Measurements from ENCODE around the gene PAPPA2. TPM values are rescaled to one million over a fixed set of nuclear protein-coding genes. Genes with fewer than 3 reads are reported as not detected.

Gene PAPPA2
- polyA plus RNA-seq, 3 donors from 2014 or later = not detected

DNA sequence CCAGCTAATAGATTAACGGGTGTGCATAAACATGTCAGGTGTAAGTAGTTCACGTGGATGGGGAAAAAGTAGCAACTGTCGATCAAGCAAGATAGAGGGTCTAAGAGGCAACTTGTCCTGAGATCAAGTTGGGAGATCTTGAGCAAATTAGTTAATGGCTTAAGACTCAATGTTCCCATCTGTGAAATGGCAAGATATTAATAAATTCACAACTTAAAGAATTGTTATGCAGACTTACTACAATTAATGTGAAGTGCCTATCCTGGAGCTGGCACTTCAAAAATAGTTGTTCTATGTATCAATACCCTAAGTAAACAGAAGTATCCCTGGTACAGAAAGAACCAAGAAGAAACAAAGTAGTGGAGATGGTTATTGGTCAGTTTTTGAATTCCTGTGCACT is 389.1 kb downstream of the PAPPA2 start:
- H3K27me3 Mint-ChIP-seq (ENCODE audit: low read depth in 3 of 3) = no peaks in the 10 kb centered on the region
- H3K27ac Mint-ChIP-seq = no peak overlapping the region
- DNase-seq = no peak
- H3K4me1 Mint-ChIP-seq = no peaks in the 10 kb centered on the region
- no peak overlapping the region for H3K4me3 Mint-ChIP-seq
- peaks cover 0 to 6% (median 0%) of the 10 kb centered on the region in 6 donors for H3K9me3 Mint-ChIP-seq
- no peaks in the 10 kb centered on the region for H3K36me3 Mint-ChIP-seq

DNA sequence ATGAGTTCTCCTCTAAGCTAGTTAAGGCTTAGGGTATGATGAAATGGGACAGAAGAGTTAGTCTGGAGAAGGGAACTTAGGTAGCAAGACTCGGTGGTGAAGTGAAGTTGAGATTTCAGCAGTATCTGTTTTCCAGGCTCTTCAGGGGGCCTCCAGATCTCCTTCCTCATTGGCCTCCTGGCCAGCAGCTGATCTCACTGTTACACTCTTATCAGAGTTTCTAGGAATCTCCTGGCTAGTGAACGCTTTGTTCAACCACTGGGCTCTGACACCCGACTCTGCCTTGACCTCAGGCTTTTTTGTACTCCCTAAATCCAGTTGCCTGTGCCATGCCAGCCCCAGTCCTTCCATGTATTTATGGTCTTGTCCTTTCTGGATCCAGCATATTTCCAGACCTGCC is 390.5 kb downstream of the PAPPA2 start:
- DNase-seq = no peak
- H3K4me3 Mint-ChIP-seq = no peak overlapping the region
- no peaks in the 10 kb centered on the region for H3K36me3 Mint-ChIP-seq
- peaks cover 0 to 6% (median 0%) of the 10 kb centered on the region in 6 donors for H3K9me3 Mint-ChIP-seq
- no peaks in the 10 kb centered on the region for H3K4me1 Mint-ChIP-seq
- no peaks in the 10 kb centered on the region for H3K27me3 Mint-ChIP-seq (ENCODE audit: low read depth in 3 of 3)
- H3K27ac Mint-ChIP-seq = no peak overlapping the region

DNA sequence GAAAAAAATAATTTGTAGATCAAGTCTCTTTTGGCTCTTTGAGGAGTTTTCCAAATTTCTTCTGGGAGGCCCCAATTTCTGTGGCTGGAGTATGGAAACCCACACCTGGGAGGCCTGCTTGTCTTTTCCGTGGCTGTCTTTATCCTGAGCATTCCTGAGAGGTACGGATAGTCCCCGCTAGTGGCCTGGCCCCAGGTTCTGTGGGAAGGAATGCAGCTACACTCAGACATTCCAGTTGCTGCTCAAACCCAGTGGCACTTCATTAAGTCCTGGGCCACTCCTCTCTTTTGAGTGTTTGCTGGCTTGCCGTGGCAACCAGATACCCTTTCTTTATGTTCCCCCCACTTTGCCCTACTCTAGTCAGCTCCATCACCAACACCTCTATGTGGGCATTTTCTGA is 391.1 kb downstream of the PAPPA2 start:
- H3K27me3 Mint-ChIP-seq (ENCODE audit: low read depth in 3 of 3) = no peaks in the 10 kb centered on the region
- peaks cover 0 to 5% (median 0%) of the 10 kb centered on the region in 6 donors for H3K9me3 Mint-ChIP-seq
- no peak overlapping the region for H3K4me3 Mint-ChIP-seq
- H3K4me1 Mint-ChIP-seq = no peaks in the 10 kb centered on the region
- H3K36me3 Mint-ChIP-seq = no peaks in the 10 kb centered on the region
- no peak overlapping the region for H3K27ac Mint-ChIP-seq
- DNase-seq = no peak

DNA sequence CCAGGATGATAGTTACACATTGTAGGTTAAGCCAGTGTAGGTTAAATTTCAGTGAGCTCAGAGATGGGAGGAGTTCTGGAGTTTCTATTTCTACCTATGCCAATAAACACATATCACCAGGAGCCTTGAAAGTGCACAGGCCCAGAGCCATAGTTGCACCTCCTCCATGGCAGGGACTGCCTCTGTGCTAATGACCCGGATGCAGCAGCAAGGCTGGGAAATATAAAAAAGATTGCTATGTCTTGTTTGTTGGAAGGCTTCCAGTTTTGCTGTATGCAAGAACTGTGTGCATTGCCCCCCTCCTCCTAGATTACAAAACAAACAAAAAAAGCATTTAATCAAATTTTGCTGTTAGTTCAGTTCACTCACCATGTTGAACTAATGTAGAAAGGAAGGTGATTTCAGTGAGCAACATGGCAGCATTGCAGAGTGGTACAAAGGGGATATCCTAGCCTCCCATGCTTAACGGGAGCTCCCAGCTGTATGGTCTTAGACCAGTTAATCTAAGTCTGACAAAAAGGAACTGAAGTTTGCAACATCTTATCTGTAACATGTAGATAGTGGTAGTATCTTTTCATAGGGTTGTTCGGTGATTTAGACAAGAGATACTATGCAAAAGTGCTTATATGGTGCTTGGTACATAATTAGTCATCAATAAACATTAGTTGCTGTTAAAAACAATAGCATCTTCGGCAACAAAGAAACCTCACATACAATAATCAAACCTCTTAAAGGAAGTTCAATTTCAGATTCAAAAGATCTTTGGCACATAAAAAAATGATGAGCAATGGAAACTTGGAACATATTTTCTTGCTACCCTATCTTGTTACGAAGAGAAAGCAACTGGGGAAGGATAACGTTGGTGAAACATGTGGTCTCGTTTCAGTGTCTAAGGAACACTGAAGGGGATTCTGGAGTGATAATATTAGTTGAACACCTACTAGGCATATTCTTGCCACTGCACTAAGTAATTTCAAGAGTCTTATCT is 392.1 kb downstream of the PAPPA2 start:
- Mint-ChIP-seq H3K9me3 (peaks cover 0 to 2% (median 0%) of the 10 kb centered on the region in 6 donors), H3K4me1 (no peaks in the 10 kb centered on the region), H3K27ac (no peak overlapping the region), H3K4me3 (no peak overlapping the region), H3K36me3 (no peaks in the 10 kb centered on the region), H3K27me3 (ENCODE audit: low read depth in 3 of 3) (no peaks in the 10 kb centered on the region)
- no peak for DNase-seq

DNA sequence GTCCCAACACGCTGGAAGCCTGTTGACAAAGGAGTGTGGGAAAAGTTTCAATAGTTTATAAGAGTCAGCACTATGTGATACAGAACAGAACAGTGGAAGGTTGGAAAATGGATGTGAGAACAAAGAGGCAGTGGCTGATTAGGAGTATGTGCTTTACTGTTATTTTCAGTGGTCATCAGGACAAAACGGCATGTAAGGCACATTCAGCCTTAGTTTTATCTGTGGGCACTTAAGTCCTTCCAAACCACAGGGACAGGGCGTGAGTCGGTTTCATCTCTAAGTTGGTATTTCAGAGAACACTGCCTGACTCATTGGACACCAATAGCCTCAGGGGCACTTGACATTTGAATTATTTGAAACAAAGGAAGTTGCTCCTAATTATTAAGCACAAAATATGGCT is 394.7 kb downstream of the PAPPA2 start:
- no peak overlapping the region for H3K27ac Mint-ChIP-seq
- H3K27me3 Mint-ChIP-seq (ENCODE audit: low read depth in 3 of 3) = peaks cover 0 to 1% (median 0%) of the 10 kb centered on the region in 3 donors
- no peaks in the 10 kb centered on the region for H3K36me3 Mint-ChIP-seq
- peaks cover 0 to 3% (median 0%) of the 10 kb centered on the region in 6 donors for H3K9me3 Mint-ChIP-seq
- no peaks in the 10 kb centered on the region for H3K4me1 Mint-ChIP-seq
- DNase-seq = no peak
- H3K4me3 Mint-ChIP-seq = no peak overlapping the region

DNA sequence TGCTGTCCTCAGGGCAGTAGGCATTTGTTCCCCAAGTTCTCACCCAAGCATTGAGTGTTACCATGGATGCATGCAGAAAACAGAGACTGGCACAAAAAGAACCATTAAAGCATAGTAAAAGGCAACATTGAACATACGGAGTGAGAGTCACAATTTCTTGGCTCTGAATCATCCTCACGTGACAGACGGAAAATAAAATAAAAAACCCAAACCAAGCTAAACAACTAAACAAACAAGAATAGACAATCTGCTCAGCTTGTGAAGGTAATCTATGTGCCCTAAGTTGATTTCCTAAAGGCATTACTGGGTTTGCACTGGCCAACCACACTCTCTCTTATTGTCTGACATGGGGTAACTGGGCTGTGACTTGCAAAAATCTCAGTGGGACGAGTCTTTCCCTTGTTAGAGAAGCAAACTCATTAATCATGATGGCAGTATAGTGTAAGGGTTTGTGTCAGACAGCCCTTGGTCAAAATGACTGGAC is 395.5 kb downstream of the PAPPA2 start:
- H3K27me3 Mint-ChIP-seq (ENCODE audit: low read depth in 3 of 3) = peaks cover 0 to 1% (median 0%) of the 10 kb centered on the region in 3 donors
- no peak for DNase-seq
- no peak overlapping the region for H3K27ac Mint-ChIP-seq
- no peak overlapping the region for H3K4me3 Mint-ChIP-seq
- H3K36me3 Mint-ChIP-seq = no peaks in the 10 kb centered on the region
- no peaks in the 10 kb centered on the region for H3K4me1 Mint-ChIP-seq
- peaks cover 0 to 3% (median 0%) of the 10 kb centered on the region in 6 donors for H3K9me3 Mint-ChIP-seq

DNA sequence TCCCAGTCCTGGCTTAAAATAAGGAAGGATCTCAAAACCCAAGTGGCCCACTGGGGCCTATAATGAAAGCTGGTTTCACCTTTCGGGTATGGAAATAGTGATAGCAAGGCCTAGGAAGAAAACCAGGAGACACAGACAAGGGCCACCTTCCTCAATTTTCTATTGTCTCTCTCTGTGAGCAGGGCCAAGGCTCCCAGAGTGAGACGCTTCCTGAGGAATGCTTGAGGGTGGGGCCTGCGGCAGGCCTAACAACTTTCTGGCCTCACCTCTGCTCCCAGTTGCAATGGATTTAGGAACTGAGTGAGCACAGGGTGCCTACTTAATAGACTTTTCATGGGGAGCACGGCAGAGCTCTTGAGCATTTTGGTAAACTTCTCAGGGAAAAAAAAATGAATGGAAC is 400.6 kb downstream of the PAPPA2 start:
- no peak for DNase-seq
- Mint-ChIP-seq H3K4me1 (no peaks in the 10 kb centered on the region), H3K9me3 (peaks cover 0 to 9% (median 0%) of the 10 kb centered on the region in 6 donors), H3K36me3 (no peaks in the 10 kb centered on the region), H3K4me3 (no peak overlapping the region), H3K27ac (no peak overlapping the region), H3K27me3 (ENCODE audit: low read depth in 3 of 3) (peaks cover 2 to 5% (median 2%) of the 10 kb centered on the region in 3 donors)

DNA sequence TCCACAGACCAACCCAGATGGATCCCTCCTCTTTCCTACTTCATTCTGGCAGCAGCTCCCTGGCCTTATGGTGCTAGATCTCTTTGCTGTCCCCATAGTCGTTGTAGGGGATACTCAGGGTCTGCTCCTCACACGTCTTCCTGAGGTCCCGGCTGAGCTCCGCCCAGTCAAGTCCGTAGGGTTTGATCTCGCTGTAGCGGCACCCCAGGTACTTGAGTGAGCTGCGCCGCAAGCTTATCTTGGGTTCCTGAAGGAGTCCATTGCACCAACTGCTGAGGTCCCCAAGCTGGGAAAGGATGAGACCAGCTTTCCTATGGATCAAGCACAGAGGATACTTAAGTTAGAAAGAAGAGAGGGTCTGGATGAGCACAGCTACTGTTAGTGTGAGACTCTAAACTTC is 401.2 kb downstream of the PAPPA2 start:
- H3K9me3 Mint-ChIP-seq = peaks cover 0 to 9% (median 0%) of the 10 kb centered on the region in 6 donors
- no peak overlapping the region for H3K4me3 Mint-ChIP-seq
- no peak for DNase-seq
- H3K4me1 Mint-ChIP-seq = no peaks in the 10 kb centered on the region
- H3K27me3 Mint-ChIP-seq (ENCODE audit: low read depth in 3 of 3) = peaks cover 2 to 5% (median 2%) of the 10 kb centered on the region in 3 donors
- H3K36me3 Mint-ChIP-seq = no peaks in the 10 kb centered on the region
- no peak overlapping the region for H3K27ac Mint-ChIP-seq

DNA sequence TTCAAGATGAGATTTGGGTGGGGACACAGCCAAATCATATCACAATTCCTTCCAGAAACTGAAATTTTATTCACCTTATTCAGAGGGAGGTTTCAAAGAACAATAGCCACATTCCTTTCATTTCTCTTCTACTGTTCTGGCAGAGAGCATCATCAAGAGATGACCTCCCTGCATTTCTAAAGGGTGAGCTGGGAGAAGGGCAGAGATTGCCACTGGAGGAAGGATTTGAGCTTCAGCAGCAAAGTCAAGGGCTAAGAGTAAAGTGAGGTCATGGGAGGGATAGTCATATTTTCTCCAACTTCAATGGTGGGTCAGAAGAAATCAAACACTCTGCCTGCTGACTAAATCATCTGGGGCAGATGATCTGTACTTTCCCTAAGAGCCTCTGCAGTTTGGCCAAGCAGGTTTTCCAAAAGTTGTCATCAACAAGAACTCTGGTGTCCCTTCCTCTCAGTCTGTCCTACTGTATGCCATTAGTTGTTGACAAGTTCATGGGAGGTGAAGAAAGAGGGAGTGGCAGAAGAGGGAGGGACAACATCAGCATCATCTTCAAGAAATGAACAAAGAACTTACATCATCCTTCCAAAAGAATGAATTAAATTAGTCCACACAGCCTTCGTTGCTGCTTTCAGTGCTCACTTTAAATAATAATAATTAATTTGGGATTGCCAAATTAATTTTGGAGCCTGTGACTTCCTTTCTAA is 403.2 kb downstream of the PAPPA2 start:
- Mint-ChIP-seq H3K27me3 (ENCODE audit: low read depth in 3 of 3) (peaks cover 2 to 5% (median 4%) of the 10 kb centered on the region in 3 donors), H3K4me1 (no peaks in the 10 kb centered on the region), H3K9me3 (peaks cover 0 to 9% (median 0%) of the 10 kb centered on the region in 6 donors), H3K27ac (no peak overlapping the region), H3K4me3 (no peak overlapping the region), H3K36me3 (no peaks in the 10 kb centered on the region)
- DNase-seq = no peak

DNA sequence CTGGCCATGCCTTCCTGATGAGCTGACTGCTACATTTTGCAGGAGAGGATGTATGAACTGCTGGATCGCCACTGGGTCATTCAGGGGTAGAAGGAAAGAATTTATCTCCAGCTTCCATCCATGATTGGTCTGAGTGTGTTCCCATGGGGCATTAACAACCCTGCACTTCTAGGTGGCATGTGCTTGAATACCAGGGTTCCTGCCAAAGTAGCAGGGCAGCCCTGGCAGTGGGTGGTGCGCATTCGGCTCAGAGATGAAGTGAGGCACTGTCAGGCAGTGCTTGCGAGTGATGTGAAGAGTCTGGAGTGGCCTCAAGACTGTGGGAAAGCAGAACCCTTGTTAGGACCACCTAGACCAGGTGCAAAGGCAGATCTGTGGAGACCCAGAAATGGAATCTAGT is 406.6 kb downstream of the PAPPA2 start:
- Mint-ChIP-seq H3K4me3 (no peak overlapping the region), H3K27me3 (ENCODE audit: low read depth in 3 of 3) (peaks cover 0 to 4% (median 2%) of the 10 kb centered on the region in 3 donors), H3K27ac (no peak overlapping the region), H3K36me3 (no peaks in the 10 kb centered on the region), H3K9me3 (peaks cover 0 to 9% (median 0%) of the 10 kb centered on the region in 6 donors), H3K4me1 (no peaks in the 10 kb centered on the region)
- DNase-seq = no peak

DNA sequence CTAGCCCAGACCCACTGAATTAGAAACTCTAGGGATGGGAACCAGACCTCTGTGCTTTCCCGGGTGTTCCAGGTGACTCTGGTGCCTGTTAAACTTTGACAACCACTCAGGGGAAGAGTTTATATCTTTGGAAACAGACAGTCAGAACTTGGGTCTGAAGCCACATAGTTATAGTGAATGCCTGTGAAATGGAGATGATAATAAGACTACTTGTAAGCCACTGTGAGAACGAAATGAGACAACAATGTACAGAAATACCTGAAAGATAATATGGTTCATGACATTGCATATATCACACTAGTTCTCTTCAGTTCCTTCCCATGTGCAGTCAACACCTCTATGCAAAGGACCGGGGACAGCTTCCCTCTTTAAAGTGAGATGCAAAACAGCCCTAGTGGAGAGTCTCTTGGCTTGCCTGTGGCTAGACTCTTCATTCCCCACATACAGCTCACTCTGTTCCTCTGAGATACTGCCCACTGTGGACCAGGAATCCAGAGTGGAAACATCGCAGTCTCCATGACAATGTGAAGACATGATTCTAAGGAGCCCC is 414.1 kb downstream of the PAPPA2 start:
- Mint-ChIP-seq H3K36me3 (no peaks in the 10 kb centered on the region), H3K9me3 (peaks cover 0 to 3% (median 0%) of the 10 kb centered on the region in 6 donors), H3K27ac (no peak overlapping the region), H3K27me3 (ENCODE audit: low read depth in 3 of 3) (peaks cover 0 to 6% (median 4%) of the 10 kb centered on the region in 3 donors), H3K4me3 (no peak overlapping the region), H3K4me1 (no peaks in the 10 kb centered on the region)
- no peak for DNase-seq

DNA sequence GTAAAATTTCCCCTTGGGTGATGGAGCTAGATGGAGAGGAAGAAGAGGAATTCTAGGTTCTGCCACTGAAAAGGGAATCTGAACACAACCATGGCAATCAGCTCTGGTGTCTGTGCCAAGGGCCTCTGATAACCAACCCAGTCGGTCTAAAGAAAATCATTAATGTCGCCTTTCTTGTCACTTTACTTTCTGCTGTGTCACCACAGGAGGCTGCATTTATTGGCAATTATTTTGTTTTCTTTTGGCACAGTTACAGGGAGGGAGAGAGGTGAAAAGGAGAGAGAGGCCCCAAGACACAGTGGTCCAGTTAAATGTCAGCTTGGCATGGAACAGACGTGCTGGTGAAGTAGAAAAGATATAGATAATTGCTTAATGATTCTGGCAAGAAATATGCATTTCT is 414.6 kb downstream of the PAPPA2 start:
- no peak for DNase-seq
- peaks cover 0 to 6% (median 4%) of the 10 kb centered on the region in 3 donors for H3K27me3 Mint-ChIP-seq (ENCODE audit: low read depth in 3 of 3)
- peaks cover 0 to 3% (median 0%) of the 10 kb centered on the region in 6 donors for H3K9me3 Mint-ChIP-seq
- no peak overlapping the region for H3K27ac Mint-ChIP-seq
- no peaks in the 10 kb centered on the region for H3K4me1 Mint-ChIP-seq
- no peak overlapping the region for H3K4me3 Mint-ChIP-seq
- no peaks in the 10 kb centered on the region for H3K36me3 Mint-ChIP-seq

DNA sequence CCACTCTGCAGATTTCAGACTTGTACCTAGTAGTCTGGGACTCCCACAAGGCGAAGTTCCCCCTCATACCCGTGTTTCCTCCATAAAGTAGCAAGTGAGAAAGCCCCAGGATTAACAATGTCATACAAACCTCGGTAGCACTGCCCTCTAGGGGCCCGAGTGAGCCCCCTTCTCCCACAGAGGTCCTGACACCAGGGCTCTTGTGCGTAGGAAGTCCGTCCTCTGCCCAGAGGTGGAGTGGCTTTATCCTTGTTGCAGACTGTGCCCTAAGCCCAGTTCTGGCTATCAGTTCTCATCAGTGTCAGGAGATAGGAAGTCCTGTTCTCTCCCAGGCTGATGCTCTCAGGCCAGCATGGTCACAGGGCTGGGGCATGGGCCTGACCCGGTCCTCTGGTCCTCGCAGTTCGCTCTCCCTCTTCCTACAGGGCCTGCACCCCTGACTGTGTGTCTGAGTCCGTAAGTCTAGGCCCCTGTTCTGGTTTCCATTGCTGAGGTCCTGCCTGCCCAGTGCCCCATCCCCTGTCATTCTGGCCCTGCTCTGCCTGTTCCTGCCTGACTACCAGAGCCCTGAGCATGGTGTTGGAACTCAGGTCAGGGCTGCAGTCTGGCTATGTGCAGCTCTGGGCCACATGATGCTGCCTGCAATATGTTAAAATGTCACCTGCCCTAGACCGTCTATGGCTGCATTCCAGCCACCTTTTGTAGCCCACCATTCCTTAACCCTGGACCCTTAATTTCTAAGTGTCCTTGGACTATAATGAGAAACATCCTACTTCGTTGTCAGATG is 416.0 kb downstream of the PAPPA2 start:
- H3K4me1 Mint-ChIP-seq = no peaks in the 10 kb centered on the region
- no peaks in the 10 kb centered on the region for H3K36me3 Mint-ChIP-seq
- peaks cover 0 to 6% (median 4%) of the 10 kb centered on the region in 3 donors for H3K27me3 Mint-ChIP-seq (ENCODE audit: low read depth in 3 of 3)
- no peak overlapping the region for H3K4me3 Mint-ChIP-seq
- H3K9me3 Mint-ChIP-seq = peaks cover 0 to 3% (median 0%) of the 10 kb centered on the region in 6 donors
- no peak for DNase-seq
- no peak overlapping the region for H3K27ac Mint-ChIP-seq
